ENCODE data around the gene CCDC141.

CCDC141 gene

GRCh38 chr2:178962805-178963433 is 87.0 kb downstream of the CCDC141 start:
- no peak for DNase-seq (ENCODE audit: low read depth)

DNA sequence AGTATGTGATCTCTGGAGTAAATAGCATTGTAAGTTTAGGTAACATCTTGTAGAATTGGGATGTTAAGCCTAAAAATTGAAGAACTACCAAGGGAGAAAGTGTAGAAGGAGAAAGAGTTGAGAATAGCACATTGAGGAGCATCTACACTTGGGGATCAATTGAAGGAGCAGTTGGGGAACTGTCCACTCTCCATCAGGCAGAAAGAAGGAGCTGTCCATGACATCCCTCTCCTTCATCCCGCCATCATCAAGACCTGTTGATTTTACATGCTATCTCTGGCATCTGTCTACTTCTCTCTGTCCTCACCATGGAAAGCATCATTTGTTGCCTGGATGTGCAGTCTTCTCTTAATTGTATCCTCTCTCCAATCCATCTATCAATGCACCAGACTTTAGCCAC is 87.8 kb downstream of the CCDC141 start:
- no peak for DNase-seq (ENCODE audit: low read depth)

DNA sequence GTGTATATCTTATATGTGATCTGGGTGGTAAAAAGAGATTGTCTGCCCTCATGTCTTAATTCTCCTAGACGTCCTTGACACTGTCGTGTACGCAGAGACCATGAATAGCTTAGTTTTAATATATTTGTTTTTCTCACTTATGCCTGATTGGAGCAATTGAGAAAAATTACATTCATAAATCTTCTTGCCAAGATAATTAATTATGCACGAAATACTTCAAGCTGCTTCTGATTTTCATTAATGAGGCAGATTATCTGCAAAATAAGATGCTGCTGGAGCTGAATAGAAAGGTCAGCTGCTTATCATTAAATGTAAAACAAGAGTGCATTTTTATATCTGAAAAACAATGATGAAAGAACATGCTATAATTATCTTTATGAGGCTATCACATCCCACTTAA is 95.9 kb downstream of the CCDC141 start:
- DNase-seq (ENCODE audit: low read depth) = no peak

GRCh38 chr2:178951266-178952006 is 98.5 kb downstream of the CCDC141 start:
- DNase-seq (ENCODE audit: low read depth) = no peak

GRCh38 chr2:178949584-178949983 is 100.4 kb downstream of the CCDC141 start:
- DNase-seq (ENCODE audit: low read depth) = no peak

DNA sequence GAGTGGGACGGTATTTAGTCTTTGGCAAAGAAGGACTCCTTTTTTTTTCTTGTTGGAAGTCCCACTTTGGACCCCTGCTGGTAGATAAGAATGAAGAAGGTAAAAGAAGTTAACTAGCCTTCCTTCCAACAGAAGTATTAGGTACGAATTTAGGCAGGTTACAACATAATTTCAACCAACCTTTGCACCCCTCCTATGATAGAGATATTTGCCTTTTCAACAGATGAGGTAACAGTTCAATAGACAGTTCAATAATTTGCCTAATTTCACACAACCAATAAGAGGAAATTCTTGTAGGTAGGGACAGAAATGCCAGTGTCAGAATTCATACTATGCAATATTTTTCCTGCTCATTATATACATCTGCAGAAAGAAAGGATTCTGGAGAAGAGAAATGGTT is 100.8 kb downstream of the CCDC141 start:
- no peak for DNase-seq (ENCODE audit: low read depth)

DNA sequence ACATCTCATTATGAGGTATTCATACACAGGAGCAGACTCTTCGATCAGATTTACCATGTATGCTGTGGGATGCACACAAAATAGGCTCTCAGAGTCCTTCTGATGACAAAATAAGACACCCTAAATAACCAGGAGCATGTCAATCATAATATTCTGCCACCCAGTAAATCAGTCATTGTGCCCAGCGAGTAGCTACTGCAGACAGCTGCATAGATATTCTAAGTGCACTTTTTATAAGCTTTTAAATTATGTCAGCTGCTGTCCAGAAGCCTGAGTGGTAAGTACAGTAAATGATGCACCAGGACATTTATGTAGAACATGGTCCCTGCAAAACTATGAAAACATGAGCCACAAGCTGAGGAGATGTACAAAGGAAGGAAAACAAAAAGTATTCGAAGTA is 102.9 kb downstream of the CCDC141 start:
- no peak for DNase-seq (ENCODE audit: low read depth)

DNA sequence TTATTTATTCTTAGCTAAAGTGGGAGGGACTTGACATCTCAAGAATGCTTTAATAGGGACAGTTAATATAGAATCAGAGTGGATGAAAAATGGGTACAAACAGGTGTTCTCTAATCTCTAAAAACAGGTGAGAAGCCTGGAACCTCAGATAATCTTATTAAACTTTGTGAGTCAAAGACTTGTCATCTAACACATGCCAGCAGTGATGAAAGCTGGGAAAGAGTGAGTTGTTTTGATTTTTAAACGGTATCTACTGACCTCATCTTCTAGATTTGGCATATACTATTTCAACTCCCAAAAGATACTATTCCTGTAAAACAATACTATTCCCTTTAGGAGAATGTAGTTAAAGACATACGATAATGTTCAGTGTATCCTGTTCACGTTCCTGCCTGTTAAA is 103.4 kb downstream of the CCDC141 start:
- DNase-seq (ENCODE audit: low read depth) = no peak

GRCh38 chr2:178943745-178944144 is 106.2 kb downstream of the CCDC141 start:
- no peak for DNase-seq (ENCODE audit: low read depth)

GRCh38 chr2:178934571-178934970 is 115.4 kb downstream of the CCDC141 start:
- no peak for DNase-seq (ENCODE audit: low read depth)

GRCh38 chr2:178933493-178933892 is 116.4 kb downstream of the CCDC141 start:
- DNase-seq (ENCODE audit: low read depth) = no peak

DNA sequence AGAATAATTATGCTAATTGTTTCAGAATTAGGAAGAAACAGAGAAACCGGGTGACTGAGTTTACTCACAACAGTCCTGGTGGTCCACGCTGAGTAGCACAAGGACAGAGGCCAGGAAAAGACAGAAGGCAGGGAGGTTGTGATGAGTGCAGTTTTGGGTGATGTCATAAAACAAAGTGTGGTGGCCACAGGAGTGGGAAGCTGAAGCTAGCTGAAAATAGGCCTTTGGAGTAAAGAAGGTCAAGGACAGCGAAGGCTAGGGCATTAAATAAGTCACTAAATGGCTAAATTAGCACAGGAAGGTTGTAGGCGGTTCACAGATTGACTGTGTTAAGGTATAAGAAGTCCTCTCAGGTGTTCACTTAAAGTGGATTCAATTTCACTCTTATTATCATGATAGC is 121.9 kb downstream of the CCDC141 start:
- no peak for DNase-seq (ENCODE audit: low read depth)

DNA sequence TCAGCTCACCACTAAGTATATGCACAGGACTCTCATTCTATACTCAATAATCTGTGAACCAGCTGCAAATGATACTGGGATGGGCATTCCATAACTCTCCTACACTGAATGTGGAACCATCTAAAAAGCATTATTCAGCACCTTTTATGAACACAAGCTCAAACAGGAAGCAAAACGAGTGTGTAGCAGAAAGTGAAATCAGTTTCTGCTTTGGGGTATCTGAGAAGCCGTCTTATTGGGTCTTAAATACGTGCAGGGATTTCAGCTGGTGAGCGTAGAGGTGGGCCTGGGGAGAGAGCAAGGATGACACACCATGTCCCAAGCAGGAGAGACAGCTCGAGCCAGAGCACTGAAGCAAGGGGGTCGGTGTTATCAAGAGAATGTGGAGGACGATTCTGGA is 122.8 kb downstream of the CCDC141 start:
- no peak for DNase-seq (ENCODE audit: low read depth)

GRCh38 chr2:178924817-178925216 is 125.1 kb downstream of the CCDC141 start:
- no peak for DNase-seq (ENCODE audit: low read depth)

GRCh38 chr2:178923546-178923945 is 126.4 kb downstream of the CCDC141 start:
- DNase-seq (ENCODE audit: low read depth) = no peak

DNA sequence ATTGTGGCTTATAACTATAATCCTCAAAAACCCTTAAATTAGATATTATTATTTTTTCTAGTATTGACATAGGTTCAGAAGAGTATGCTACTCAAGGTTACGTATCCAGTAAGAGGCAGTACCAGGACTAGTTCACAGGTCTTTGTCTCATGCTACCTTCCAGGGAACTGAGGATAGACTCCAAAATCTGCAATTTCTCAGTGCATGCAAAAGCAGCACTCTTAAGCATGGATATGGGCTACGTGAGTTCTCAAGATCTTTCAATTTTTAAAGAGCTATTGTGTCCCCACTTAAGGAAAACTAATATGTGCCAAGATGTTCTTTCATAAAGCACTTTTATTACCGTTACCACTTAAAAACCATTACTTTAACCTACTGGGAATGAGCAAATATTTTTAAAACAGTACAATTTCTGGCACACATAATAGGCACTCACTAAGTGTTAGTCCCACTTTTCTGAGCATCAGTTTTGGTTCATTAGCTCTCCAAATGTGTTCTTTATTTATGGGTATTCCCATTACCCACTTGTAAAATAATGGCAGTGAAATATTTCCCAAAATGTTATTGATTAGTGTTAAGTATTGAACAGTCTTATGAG is 128.9 kb downstream of the CCDC141 start:
- no peak for DNase-seq (ENCODE audit: low read depth)

GRCh38 chr2:178917555-178917954 is 132.4 kb downstream of the CCDC141 start:
- no peak for DNase-seq (ENCODE audit: low read depth)

DNA sequence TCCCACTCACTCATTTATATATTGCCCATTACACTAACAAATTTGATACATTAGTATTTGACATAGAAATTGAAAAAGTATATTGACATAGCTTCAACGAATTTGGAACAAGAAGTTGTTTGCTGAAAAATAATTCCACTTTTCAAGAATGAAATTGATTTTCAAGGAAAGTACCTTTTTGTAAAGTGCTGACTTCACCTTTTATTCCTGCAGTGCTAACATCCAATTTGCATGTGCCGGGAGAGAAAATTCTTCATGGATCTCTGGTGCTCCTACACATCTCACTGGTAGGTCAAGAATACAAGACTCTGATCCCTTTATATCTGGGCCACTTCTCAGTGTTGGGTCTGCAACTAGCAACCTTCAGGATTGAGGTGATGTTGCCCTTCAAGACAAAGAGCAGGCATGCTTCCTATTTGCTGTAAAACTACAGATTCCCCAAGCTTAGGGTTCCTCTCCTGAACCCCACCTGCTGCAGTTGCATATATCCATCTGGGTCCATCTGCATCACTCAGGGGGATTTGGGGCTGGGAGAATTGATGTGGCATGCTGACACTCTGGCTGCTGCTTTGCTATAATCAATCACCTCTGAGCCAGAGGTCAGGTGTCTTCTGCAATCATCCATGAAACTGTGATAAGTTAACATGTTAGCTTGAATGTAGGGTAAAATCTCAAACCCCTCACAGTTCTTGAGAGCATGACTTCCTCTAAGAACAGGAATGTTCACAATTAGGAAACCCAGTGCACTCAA is 134.3 kb downstream of the CCDC141 start:
- DNase-seq (ENCODE audit: low read depth) = no peak

- DNase-seq (ENCODE audit: low read depth) = peak; percentile 55
These were observed 135.6 kb downstream of the CCDC141 start for GRCh38 chr2:178914259-178914849.

DNA sequence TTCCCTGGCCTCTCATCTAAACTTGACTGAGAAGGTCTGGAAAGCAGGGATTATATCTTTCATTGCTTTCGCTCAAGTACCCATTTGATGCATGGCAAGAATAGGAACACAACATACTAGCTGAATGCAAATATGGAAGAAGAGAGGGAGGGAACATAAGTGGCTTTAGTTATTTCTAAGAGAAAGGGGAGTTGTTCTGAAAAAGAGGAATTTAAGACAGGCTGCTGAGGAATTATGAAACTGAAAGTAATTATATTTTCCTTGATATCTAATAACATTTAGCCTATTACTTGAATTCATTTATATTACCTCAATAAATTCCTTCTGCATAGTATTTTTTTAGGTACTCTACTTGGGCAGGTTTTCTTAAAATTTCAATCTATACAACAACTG is 136.9 kb downstream of the CCDC141 start:
- DNase-seq (ENCODE audit: low read depth) = no peak

- DNase-seq (ENCODE audit: low read depth) = no peak
These were observed 137.4 kb downstream of the CCDC141 start for GRCh38 chr2:178912416-178913048.

DNA sequence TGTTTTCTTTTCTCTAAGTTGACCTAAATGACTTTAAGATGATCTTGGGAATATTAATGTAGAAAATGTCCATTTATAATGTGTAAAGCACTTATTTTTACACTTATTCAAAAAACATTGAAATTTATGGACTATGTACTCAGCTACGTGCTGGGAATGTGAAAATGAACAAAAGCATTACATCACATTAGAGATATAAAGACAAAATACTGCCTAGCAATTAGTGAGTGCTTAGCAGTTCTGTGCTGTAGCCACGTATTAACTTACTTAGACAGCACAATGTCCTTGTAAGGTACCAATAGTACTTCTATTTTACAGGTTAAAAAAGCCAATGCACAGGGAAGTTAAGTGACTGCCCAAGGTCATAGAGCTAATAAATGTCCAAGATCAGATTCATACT is 138.9 kb downstream of the CCDC141 start:
- DNase-seq (ENCODE audit: low read depth) = no peak

Measured in non-pigmented ciliary epithelial cell (primary cell).